ENCODE results near the gene PJVK. TPM values are rescaled to one million over a fixed set of nuclear protein-coding genes. Genes with fewer than 3 reads are reported as not detected.

Gene PJVK
- total and polyA plus RNA-seq, 2 donors (not counting 3 experiments of a cell fraction or from before 2014, with no cell fraction given) = 1.3 to 1.4 TPM

- TF ChIP-seq MAX (IDR thresholded peaks at IDR 0.05; ENCODE audit: insufficient read depth, insufficient read length) (no peak), GATA2 (IDR thresholded peaks at IDR 0.05; ENCODE audit: insufficient read depth, insufficient read length, low read depth, low read length) (no peak), JUN (IDR thresholded peaks at IDR 0.05; ENCODE audit: borderline replicate concordance, insufficient read depth, insufficient read length, low read depth) (no peak), POLR2A (IDR thresholded peaks at IDR 0.05; ENCODE audit: low read depth, low read length) (no peak), POLR2AphosphoS5 (IDR thresholded peaks at IDR 0.05; ENCODE audit: insufficient read depth, low read depth, low read length) (no peak), CTCF (IDR thresholded peaks at IDR 0.05; ENCODE audit: extremely low read depth in 1 of 2, insufficient read depth in 1 of 2, low read depth in 1 of 2, low read length in 2 of 2) (no peak), EZH2 (IDR thresholded peaks at IDR 0.05; ENCODE audit: borderline replicate concordance, low read depth, low read length, severe bottlenecking) (no peak), MYC (IDR thresholded peaks at IDR 0.05; ENCODE audit: low read depth, low read length) (no peak), FOS (IDR thresholded peaks at IDR 0.05; ENCODE audit: borderline replicate concordance, insufficient read depth, low read length) (no peak)
- H2AFZ ChIP-seq (ENCODE audit: low read depth, low read length) = no peak overlapping the region
- ChIA-PET CTCF (no interaction called here), POLR2A (no interaction called here)
- no peaks in the 10 kb centered on the region for H3K9me3 ChIP-seq (replicated peaks; ENCODE audit: control insufficient read depth, insufficient read depth, low read length)
- FAIRE-seq = no peak
- H3K79me2 ChIP-seq (ENCODE audit: control insufficient read depth, insufficient read depth, low read length) = no peaks in the 10 kb centered on the region
- no peak for DNase-seq (ENCODE audit: low read depth, low spot score)
- intact Hi-C loops (cut with micrococcal nuclease) (no loop called here), dilution Hi-C loops (cut with MboI; ENCODE audit: extremely low pct_ligation_motif_present, low sequenced_read_pairs) (no loop called here)
- H3K4me1 ChIP-seq (ENCODE audit: control insufficient read depth, extremely low read depth, insufficient read depth, low read length) = peaks cover 5% of the 10 kb centered on the region
- no peak overlapping the region for H3K4me3 ChIP-seq (replicated peaks in 1 of 3; ENCODE audit: insufficient read depth in 1 of 3, low read depth in 1 of 3, low read length in 3 of 3)
- no peaks in the 10 kb centered on the region for H3K9me1 ChIP-seq (replicated peaks; ENCODE audit: control insufficient read depth, extremely low read depth, insufficient read depth, low read length)
- H3K9ac ChIP-seq (replicated peaks; ENCODE audit: extremely low read depth, insufficient read depth, low read length) = no peak overlapping the region
- no peaks in the 10 kb centered on the region for H3K27me3 ChIP-seq (ENCODE audit: control insufficient read depth in 2 of 2, insufficient read depth in 2 of 2, low read length in 2 of 2)
- H4K20me1 ChIP-seq (replicated peaks; ENCODE audit: control insufficient read depth, extremely low read depth, insufficient read depth, low read length) = no peaks in the 10 kb centered on the region
- no peak overlapping the region for H3K4me2 ChIP-seq (ENCODE audit: insufficient read depth, low read length)
- no TSS peak for BruUV-seq (replicated peaks)
- no peaks in the 10 kb centered on the region for H3K36me3 ChIP-seq (ENCODE audit: control insufficient read depth in 2 of 2, extremely low read depth in 1 of 2, insufficient read depth in 2 of 2, low read length in 2 of 2)
- H3K27ac ChIP-seq (ENCODE audit: insufficient read depth, low read depth, low read length) = no peak overlapping the region
These were observed 4.8 kb downstream of the PJVK start for GRCh38 chr2:178455947-178456346.
